Skeletal muscle cell (primary cell): ENCODE data around the gene ELMO1.

Experiments
- DNase-seq: peaks from one replicate; pipeline ENCODE4 v3.0.0-alpha.2; 2010; ENCODE audit warnings: low read depth
- H3K4me3 ChIP-seq: 2 replicates; pipeline ENCODE4 v1.5.1; 2011; ENCODE audit warnings: low read depth, mild to moderate bottlenecking, control low read depth, low read length, moderate library complexity

Gene ELMO1

GRCh38 chr7:36939816-36940215 lies 508.8 kb downstream of the ELMO1 start:
- no peak for DNase-seq
- H3K4me3 ChIP-seq = no peak overlapping the region

- no peak overlapping the region for H3K4me3 ChIP-seq
- no peak for DNase-seq
These were observed 510.7 kb downstream of the ELMO1 start for GRCh38 chr7:36937754-36938563.

GRCh38 chr7:36931892-36932291 lies 516.8 kb downstream of the ELMO1 start:
- no peak overlapping the region for H3K4me3 ChIP-seq
- no peak for DNase-seq

GRCh38 chr7:36929791-36930190 lies 518.9 kb downstream of the ELMO1 start:
- DNase-seq = no peak
- H3K4me3 ChIP-seq = no peak overlapping the region

GRCh38 chr7:36928718-36929117 lies 519.9 kb downstream of the ELMO1 start:
- no peak for DNase-seq
- H3K4me3 ChIP-seq = no peak overlapping the region

- no peak for DNase-seq
These were observed 520.4 kb downstream of the ELMO1 start for GRCh38 chr7:36928311-36928710.

GRCh38 chr7:36925691-36926090 lies 523.0 kb downstream of the ELMO1 start:
- DNase-seq = no peak
- H3K4me3 ChIP-seq = no peak overlapping the region

More at GRCh38 chr7:36928311-36928710, 520.4 kb downstream of the ELMO1 start:
- no peak overlapping the region for H3K4me3 ChIP-seq

GRCh38 chr7:36925207-36925606 lies 523.5 kb downstream of the ELMO1 start:
- DNase-seq = no peak

GRCh38 chr7:36923943-36924436 lies 524.7 kb downstream of the ELMO1 start:
- no peak for DNase-seq

More at GRCh38 chr7:36925207-36925606, 523.5 kb downstream of the ELMO1 start:
- no peak overlapping the region for H3K4me3 ChIP-seq

GRCh38 chr7:36923185-36923584 lies 525.5 kb downstream of the ELMO1 start:
- H3K4me3 ChIP-seq = no peak overlapping the region
- no peak for DNase-seq

More at GRCh38 chr7:36923943-36924436, 524.7 kb downstream of the ELMO1 start:
- no peak overlapping the region for H3K4me3 ChIP-seq

GRCh38 chr7:36920433-36920832 lies 528.2 kb downstream of the ELMO1 start:
- DNase-seq = no peak
- no peak overlapping the region for H3K4me3 ChIP-seq

- H3K4me3 ChIP-seq = no peak overlapping the region
- DNase-seq = no peak
These were observed 528.9 kb downstream of the ELMO1 start for GRCh38 chr7:36919738-36920137.

GRCh38 chr7:36918591-36918990 lies 530.1 kb downstream of the ELMO1 start:
- no peak overlapping the region for H3K4me3 ChIP-seq
- no peak for DNase-seq

- H3K4me3 ChIP-seq = no peak overlapping the region
- no peak for DNase-seq
These were observed 532.0 kb downstream of the ELMO1 start for GRCh38 chr7:36916619-36917018.

GRCh38 chr7:36916116-36916515 lies 532.5 kb downstream of the ELMO1 start:
- H3K4me3 ChIP-seq = no peak overlapping the region
- DNase-seq = no peak

- no peak overlapping the region for H3K4me3 ChIP-seq
- no peak for DNase-seq
These were observed 536.9 kb downstream of the ELMO1 start for GRCh38 chr7:36911788-36912187.

GRCh38 chr7:36910859-36911258 lies 537.8 kb downstream of the ELMO1 start:
- H3K4me3 ChIP-seq = no peak overlapping the region
- DNase-seq = no peak

- no peak for DNase-seq
- H3K4me3 ChIP-seq = no peak overlapping the region
These were observed 538.3 kb downstream of the ELMO1 start for GRCh38 chr7:36910401-36910800.

- DNase-seq = no peak
- H3K4me3 ChIP-seq = no peak overlapping the region
These were observed 541.6 kb downstream of the ELMO1 start for GRCh38 chr7:36906956-36907635.

- no peak overlapping the region for H3K4me3 ChIP-seq
- no peak for DNase-seq
These were observed 542.2 kb downstream of the ELMO1 start for GRCh38 chr7:36906448-36906847.

GRCh38 chr7:36905841-36906240 lies 542.8 kb downstream of the ELMO1 start:
- no peak overlapping the region for H3K4me3 ChIP-seq
- no peak for DNase-seq
